Inflammatory macrophage treated with lipopolysaccharide for 1 hour (primary cell): ENCODE data around the gene NDRG3.
"Not testable (repeated sequence)": the region's sequence is repeated elsewhere in the genome, so short reads cannot be mapped to it uniquely, and the experiment has no call there.

ENCODE experiments used
- DNase-seq, 2 donors: peaks; one replicate each; pipeline ENCODE4 v3.0.0-alpha.2; 2020 to 2022

NDRG3 gene

GRCh38 chr20:36638876-36639400, 107.0 kb downstream of the NDRG3 start:
- not testable (repeated sequence) for DNase-seq

- no peak for DNase-seq
Observed at GRCh38 chr20:36634342-36634741, 111.5 kb downstream of the NDRG3 start.

DNA sequence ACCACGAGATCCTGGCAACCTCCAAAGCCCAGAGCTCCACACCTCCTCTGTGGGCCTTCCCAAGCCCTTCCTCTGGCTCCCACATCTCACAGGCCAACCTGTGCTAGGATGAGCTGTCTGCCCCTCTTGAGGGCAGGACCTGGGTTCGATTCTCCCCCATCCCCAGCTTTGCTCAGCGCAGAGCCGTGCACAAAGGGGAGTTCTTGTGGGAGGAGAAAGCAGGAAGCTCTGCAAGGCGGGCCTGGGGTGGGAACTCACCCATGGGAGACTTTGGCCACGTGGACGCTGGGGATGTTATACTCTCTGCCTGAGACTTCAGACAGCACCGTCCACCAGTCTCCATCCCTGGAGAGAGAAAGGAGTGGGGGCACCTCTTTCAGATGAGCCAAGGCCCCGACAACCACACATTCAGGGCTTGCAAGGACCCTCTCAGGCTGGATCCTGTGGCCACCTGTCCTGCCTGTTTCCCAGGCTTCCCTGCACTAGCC, 112.6 kb downstream of the NDRG3 start:
- no peak for DNase-seq

GRCh38 chr20:36632487-36633284, 113.2 kb downstream of the NDRG3 start:
- no peak for DNase-seq

DNA sequence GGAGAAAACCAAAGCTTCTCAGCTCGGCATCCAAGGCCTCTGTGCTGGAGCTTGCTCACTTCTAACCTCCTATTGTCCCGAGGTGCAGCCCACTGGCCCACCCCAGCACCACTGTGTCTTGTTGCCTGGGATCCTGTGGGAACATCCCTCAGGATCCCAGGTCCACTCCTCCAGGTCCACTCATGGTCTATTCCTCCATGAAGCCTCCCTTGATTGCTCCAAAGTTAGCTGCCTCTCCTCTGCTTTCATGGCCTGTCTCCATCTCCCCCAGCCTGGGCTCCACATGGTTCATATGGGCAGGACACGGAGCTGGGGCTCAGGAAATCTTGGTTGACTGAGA, 113.8 kb downstream of the NDRG3 start:
- DNase-seq = no peak

DNA sequence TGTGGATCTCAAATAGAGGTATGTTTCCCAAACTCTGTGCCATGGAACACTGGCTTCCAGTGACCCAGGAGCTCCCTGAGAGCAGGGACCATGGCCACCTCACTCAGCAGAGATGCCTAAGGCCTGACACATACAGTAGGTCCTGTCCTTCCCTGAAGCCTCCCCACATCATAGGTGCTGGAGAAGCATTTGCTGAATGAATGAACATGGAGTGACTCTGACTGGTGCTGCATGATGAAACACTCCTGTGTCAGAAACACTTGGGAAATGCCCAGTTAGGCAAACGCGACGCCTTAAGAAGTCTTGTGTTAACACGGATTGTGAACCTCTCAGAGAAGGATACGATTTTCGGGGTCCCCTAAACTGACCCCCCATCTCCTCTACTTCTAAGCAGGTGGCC, 114.2 kb downstream of the NDRG3 start:
- peak; percentile 44 to 53 for DNase-seq

- DNase-seq = no peak
Observed at GRCh38 chr20:36629719-36630681, 115.9 kb downstream of the NDRG3 start.

GRCh38 chr20:36628076-36628475, 117.8 kb downstream of the NDRG3 start:
- no peak for DNase-seq

- no peak for DNase-seq
Observed at GRCh38 chr20:36624944-36625324, 121.0 kb downstream of the NDRG3 start.

DNA sequence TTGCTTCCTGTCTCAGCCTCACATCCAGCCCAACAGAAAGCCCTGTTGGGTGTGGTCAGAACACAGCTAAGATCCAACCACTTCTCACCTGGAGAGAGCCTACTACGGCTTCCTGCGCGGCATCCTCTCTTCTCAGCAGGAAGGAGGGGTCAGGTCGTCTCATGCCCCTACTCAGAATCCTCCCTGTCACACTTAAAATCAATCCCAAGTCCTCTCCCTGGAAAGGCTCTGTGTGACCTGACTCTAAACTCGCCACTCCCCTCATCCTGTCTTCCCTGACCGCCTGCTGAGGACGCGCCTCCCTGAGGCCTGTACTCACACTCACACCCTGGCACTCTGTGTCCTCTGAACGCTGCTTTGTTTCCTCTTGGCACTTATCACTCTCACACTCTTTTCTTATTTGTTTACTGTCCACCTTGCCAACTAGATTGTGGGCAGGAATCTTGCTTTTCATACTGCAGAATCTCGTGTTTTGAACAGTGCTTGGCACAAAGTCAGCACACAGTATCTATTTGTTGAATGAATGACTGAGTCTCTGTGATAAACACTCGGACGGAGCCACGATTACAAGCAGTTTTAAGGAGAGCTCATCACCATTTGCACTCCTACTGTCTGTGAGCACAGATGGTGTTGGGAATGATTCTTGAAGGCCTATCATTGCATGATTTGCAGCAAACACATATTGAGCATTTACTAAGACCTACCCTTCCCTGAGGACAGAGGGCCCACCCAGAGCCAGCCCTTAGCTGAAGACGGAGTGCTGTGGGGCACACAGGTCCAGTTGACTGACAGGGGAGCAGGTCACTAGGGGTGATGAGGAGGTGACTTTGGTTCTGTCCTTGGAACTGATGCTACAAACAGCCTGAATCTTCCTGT, 121.6 kb downstream of the NDRG3 start:
- no peak for DNase-seq

GRCh38 chr20:36623444-36623843, 122.4 kb downstream of the NDRG3 start:
- DNase-seq = no peak

DNA sequence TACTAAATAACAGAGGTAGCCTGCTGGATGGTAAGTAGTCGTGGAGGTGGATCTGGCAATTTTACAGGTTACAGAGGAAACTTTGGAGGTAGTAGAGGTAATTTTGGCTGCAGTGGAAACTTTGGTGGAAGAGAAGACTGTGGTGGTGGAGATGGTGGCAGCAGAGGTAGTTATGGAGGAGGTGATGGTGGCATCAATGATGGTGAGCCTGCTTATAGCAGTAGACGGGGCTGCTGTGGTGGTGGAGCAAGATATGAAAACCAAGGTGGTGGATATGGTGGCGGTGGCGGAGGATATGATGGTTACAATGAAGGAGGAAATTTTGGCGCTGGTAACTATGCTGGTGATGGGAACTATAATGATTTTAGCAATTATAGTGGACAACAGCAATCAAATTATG, 125.0 kb downstream of the NDRG3 start:
- DNase-seq = no peak

GRCh38 chr20:36614781-36615557, 130.9 kb downstream of the NDRG3 start:
- DNase-seq = no peak

- no peak for DNase-seq
Observed at GRCh38 chr20:36613974-36614373, 131.9 kb downstream of the NDRG3 start.

GRCh38 chr20:36611625-36612024, 134.3 kb downstream of the NDRG3 start:
- DNase-seq = no peak

DNA sequence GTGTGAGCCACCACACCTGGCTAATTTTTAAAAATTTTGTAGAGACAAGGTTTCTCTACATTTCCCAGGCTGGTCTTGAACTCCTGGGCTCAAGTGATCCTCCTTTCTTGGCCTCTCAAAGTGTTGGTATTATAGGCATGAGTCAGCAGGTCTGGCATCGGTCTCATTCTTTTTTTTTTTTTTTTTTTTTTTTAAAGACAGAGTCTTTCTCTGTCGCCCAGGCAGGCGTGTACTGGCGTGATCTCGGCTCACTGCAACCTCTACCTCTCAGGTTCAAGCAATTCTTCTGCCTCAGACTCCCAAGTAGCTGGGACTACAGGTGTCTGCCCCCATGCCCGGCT, 137.5 kb downstream of the NDRG3 start:
- DNase-seq = not testable (repeated sequence)

GRCh38 chr20:36607586-36608387, 138.1 kb downstream of the NDRG3 start:
- no peak for DNase-seq

DNA sequence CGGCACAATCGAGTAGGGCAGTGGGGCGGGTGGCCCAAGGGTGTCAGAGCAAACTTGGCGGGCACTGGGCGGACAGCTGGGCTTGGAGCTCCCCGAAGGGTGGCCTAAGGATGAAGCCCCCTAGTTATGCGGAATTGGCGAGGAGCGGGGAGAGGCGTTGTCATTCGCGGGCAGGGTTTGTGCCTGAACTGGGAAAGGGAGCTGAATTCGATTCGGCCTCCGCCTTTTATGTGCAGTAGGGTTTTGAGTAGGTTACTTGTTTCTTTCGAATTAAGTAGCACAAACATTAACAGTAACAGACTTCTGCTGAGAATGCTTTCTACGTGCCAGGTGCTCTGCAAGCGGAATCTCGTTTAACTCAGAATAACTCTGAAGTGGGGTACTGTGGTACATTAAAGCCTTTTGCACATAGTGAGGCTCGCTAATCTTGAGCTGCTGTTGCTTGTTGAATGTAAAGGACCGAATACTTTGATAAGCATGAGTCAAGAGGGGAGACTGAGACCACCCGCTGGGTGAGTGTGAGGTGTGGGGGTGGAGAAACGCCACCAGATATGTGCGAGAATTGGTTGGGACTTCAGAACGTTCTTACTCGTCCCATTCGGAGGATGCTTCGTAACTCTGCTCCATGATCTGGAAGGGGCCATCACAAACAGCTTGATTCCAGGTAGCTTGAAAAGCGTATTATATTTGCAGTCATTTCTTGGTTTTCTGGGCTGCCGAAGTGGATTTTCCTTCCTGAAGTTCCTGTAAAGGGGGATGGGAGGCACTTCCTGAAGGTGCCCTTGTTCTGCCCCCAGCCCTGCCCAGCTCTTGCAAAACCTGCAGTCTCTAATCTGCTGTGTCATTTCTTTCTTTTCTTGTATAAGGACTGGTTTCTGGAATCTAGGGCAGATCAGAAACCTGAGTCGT, 139.5 kb downstream of the NDRG3 start:
- peak; percentile 81 to 86 for DNase-seq

DNA sequence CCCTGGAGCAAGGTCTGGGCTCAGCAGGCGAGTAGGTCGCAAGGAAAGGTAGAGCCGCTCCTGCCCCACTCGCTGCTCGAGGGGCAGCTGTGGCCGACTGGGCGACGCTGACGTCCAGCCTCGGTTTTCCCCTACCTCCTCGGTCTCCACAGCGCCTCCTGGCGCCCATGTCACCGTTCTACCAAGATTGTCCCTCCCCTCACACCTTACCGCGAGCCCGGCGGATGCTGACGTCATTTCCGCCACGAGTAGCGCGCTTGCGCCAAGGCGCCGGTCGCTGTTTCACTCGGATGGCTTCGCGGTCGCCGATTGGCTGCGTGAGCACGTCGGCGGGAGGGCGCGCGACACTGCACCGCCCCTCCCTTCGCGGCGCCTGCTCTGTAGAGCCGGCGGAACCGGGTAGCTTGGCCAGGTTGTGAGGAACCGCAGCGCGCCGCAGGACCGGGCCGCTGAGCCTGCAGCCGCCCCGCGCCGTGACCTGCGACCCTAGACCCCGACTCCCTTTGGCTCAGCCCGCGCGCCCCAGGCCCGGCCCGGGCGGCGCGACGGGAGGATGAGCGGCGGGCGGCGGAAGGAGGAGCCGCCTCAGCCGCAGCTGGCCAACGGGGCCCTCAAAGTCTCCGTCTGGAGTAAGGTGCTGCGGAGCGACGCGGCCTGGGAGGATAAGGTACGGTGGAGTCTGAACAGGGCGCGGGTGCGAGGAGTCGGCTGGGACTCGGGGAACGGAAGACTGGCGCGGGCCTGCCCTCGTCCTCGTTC, 140.3 kb downstream of the NDRG3 start, which contains the start of gene RAB5IF:
TSS of gene RAB5IF (plus strand) at position 381 of the 759 bp plus-strand sequence. CDS start at position 554, 173 bp downstream.
- DNase-seq = peak; percentile 98 to 100
